Ascending aorta (tissue), 2 donors: ENCODE measurements around the gene CCL19. TPM values are rescaled to one million over a fixed set of nuclear protein-coding genes. Genes with fewer than 3 reads are reported as not detected.
A peak's percentile ranks its signal among the peaks of the same experiment; 100 is the strongest.

Experiments
- DNase-seq, 2 donors: peaks; one replicate each; pipeline ENCODE4 v3.0.0-alpha.2; 2019; ENCODE audit warnings: low spot score in 2 of 2
- H3K27ac ChIP-seq, 2 donors: fragments of 200-600 bp; sonication (generic); one replicate each; pipeline ENCODE4 v1.5.1; 2016 to 2017; ENCODE audit warnings: mild to moderate bottlenecking in 1 of 2
- H3K27me3 ChIP-seq: fragments of 200-600 bp; sonication (generic); one replicate; pipeline ENCODE4 v1.5.1; 2017
- H3K36me3 ChIP-seq, 2 donors: fragments of 200-600 bp; sonication (generic); one replicate each; pipeline ENCODE4 v1.5.1; 2016
- H3K4me1 ChIP-seq, 2 donors: fragments of 200-600 bp; sonication (generic); one replicate each; pipeline ENCODE4 v1.5.1; 2016 to 2017; ENCODE audit warnings: mild to moderate bottlenecking in 1 of 2
- H3K4me3 ChIP-seq, 2 donors: fragments of 200-600 bp; sonication (generic); one replicate each; pipeline ENCODE4 v1.5.1; 2016 to 2017; ENCODE audit warnings: mild to moderate bottlenecking in 1 of 2
- H3K9me3 ChIP-seq, 2 donors: fragments of 200-600 bp; sonication (generic); one replicate each; pipeline ENCODE4 v1.5.1; 2016
- intact Hi-C: fragments of 100-400 bp; cut with DNase I; formaldehyde crosslinking; loops from one replicate; pipeline ENCODE4 v1.15.1; 2023
- total RNA-seq: library from RNA; depleted of rRNA; stranded (reverse); fragments of >200 nt; gene quantifications from one replicate; pipeline ENCODE4 v1.1.0, GENCODE V29; 2016
- TF ChIP-seq, protein P1 (sequence below), 3 experiments: fragments of 200-600 bp in 2 of 3; fragments of 450-650 bp in 1 of 3; sonication (generic) in 2 of 3; IDR thresholded peaks; one replicate each; pipeline ENCODE4 v1.5.1; 2016 to 2019; ENCODE audit warnings: antibody characterized with exemption in 3 of 3, mild to moderate bottlenecking in 1 of 3, moderate library complexity in 1 of 3

The CCL19 gene
- total RNA-seq, 1 donor from 2014 or later, result 17.7 TPM

DNA sequence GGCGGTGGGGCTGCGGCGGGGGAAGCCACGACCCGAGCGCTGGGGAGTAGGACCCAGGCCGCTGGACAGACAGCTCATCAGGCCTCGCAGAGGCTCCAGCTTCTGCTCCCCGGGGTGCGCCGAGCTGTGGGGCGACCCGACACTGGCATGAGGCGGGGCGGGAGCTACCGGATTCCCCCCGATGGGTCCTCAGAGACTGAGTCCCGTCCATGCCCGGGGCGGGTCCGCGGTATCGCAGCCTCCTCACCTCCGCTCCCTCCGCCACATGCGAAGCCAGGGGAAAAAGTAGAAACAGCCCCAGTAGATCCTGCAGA is 26.1 kb downstream of the CCL19 start:
- H3K36me3 ChIP-seq, result peaks cover 15 to 32% of the 10 kb centered on the region in 2 donors
- DNase-seq, result no peak
- no peaks in the 10 kb centered on the region for H3K9me3 ChIP-seq
- TF ChIP-seq, protein P1, sequence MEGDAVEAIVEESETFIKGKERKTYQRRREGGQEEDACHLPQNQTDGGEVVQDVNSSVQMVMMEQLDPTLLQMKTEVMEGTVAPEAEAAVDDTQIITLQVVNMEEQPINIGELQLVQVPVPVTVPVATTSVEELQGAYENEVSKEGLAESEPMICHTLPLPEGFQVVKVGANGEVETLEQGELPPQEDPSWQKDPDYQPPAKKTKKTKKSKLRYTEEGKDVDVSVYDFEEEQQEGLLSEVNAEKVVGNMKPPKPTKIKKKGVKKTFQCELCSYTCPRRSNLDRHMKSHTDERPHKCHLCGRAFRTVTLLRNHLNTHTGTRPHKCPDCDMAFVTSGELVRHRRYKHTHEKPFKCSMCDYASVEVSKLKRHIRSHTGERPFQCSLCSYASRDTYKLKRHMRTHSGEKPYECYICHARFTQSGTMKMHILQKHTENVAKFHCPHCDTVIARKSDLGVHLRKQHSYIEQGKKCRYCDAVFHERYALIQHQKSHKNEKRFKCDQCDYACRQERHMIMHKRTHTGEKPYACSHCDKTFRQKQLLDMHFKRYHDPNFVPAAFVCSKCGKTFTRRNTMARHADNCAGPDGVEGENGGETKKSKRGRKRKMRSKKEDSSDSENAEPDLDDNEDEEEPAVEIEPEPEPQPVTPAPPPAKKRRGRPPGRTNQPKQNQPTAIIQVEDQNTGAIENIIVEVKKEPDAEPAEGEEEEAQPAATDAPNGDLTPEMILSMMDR (IDR thresholded peaks at IDR 0.05), result no peak
- peak overlapping the region; percentile 88 for H3K4me3 ChIP-seq
- H3K27ac ChIP-seq, result peak overlapping the region; percentile 99 to 100
- intact Hi-C loops, result loop anchor here (1.0 to 10.0 kb wide), 10 partner anchors 12 to 1822 kb away; partner anchors contain the start of genes ATOSB, DCTN3, DNAI1 and FAM219A
- H3K27me3 ChIP-seq, result no peaks in the 10 kb centered on the region
- peaks cover 5 to 14% of the 10 kb centered on the region in 2 donors for H3K4me1 ChIP-seq

DNA sequence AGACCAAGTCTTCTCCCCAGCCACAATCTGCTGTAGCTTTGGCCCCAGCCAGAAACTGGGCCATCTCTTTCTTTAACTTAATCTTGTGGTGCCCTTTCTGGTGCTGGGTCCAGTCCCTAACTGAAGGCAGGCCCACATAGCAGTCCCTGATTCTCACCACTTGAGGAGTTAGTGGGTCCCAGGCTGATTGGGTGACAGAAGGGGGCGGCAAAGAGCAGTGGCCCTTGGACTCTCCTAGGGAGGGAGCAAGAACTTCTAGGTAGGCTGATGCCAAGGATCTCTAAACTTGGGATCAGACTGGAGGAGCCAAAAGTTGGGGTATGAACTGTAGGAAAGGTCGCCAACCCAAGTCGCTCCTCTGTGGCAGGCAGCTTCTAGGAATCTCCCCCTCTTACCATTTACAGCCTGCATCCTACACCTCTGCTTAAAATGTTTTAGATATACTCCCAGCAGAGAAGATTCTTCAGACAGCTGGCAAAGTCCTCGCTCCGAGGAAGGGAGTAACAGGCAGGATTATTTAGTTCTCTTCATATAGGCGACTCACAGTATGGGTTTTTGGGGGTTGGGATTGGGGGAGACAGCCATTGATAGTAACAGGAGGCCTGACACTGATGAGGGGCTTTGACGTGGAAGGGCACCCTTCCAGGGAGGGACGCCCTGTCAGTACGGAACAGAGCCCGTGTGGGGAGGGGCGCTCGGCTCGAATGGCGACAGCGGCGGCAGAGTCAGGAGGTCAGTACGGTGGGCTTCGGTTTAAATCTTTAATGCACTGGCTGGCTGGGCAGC is 26.6 kb downstream of the CCL19 start:
- intact Hi-C loops, result loop anchor here (1.0 to 10.0 kb wide), 11 partner anchors 11 to 1823 kb away; partner anchors contain the start of genes ATOSB, DCTN3, DNAI1 and FAM219A
- H3K4me3 ChIP-seq, result peak overlapping the region; percentile 88
- no peaks in the 10 kb centered on the region for H3K27me3 ChIP-seq
- DNase-seq, result peak; percentile 45 to 92
- H3K27ac ChIP-seq, result peak overlapping the region; percentile 99 to 100
- peaks cover 5 to 14% of the 10 kb centered on the region in 2 donors for H3K4me1 ChIP-seq
- peaks cover 21 to 37% of the 10 kb centered on the region in 2 donors for H3K36me3 ChIP-seq
- TF ChIP-seq, protein P1 (IDR thresholded peaks at IDR 0.05), result peak; percentile 80 to 91 (median 90)
- no peaks in the 10 kb centered on the region for H3K9me3 ChIP-seq

DNA sequence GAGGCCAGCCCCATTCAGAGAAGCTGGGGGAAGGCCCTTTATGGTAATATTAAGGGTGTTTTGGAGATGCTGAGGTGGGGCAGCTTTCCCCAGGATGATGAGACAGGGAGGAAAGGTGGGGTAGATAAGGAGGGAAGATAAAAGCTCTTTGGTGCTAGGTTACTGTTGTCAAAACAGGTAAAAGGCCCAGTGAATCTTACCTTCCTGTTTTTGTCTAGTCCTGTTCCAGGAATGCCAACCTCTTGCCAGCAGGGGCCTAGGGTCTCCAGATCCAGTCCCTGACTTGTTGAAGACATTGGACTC is 27.8 kb downstream of the CCL19 start:
- TF ChIP-seq, protein P1 (IDR thresholded peaks at IDR 0.05), result no peak
- H3K27ac ChIP-seq, result peak overlapping the region; percentile 99 to 100
- no peaks in the 10 kb centered on the region for H3K27me3 ChIP-seq
- H3K4me3 ChIP-seq, result no peak overlapping the region
- no peaks in the 10 kb centered on the region for H3K9me3 ChIP-seq
- peaks cover 28 to 32% of the 10 kb centered on the region in 2 donors for H3K36me3 ChIP-seq
- DNase-seq, result no peak
- intact Hi-C loops, result loop anchor here (5.0 to 10.0 kb wide), 2 partner anchors 51 to 452 kb away; partner anchors contain the start of genes ATOSB and RPP25L
- peaks cover 5 to 14% of the 10 kb centered on the region in 2 donors for H3K4me1 ChIP-seq

DNA sequence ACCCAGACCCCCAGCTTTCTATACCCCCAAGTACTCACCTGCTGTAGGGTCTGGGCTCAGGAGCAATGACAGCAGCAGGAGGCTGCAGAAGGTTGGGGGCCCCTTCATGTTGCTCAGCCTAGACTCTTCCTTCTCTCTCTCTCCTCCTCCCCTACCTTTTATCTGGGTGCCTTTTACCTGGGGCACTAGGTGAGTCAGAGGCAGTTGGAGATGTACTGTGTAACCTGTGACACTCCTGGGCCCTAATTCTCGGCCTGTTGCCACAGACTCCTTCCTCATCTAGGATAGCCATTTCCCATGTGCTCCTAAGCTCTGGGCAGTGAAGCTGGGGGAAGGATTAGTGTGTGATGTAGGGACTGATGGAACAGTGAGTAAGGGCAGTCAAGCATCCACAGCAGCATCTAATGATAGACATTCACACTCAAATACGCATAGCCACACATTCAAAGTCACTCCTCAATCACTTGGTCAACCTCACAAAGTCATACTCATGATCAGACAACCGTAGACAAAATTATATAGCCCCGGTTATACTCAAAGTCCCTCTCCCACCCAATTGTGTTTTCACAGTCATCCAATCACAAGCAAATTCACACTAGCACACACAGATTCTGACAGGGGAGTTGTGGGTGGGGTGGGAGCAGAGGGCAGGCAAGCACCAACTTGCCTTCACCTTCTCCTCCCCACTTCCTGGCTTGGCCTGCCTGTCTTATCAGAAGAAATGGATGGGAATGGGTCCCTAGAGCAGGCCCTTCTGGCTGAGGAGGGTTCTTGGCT is 28.4 kb downstream of the CCL19 start, which contains the start of gene CCL27:
Gene CCL27, minus strand, starts transcription at position 132 of the 777 bp plus-strand sequence. Its CDS starts 24 bp downstream, at position 108.
- no peak for DNase-seq
- peak within 1 kb of the TSS; percentile 99 to 100 for H3K27ac ChIP-seq
- H3K9me3 ChIP-seq, result no peaks in the 10 kb centered on the region
- TF ChIP-seq, protein P1 (IDR thresholded peaks at IDR 0.05), result no peak
- H3K36me3 ChIP-seq, result peaks cover 28 to 34% of the 10 kb centered on the region in 2 donors
- intact Hi-C loops, result loop anchor here (5.0 to 10.0 kb wide), 2 partner anchors 50 to 452 kb away; partner anchors contain the start of genes ATOSB and RPP25L
- no peak within 1 kb of the TSS for H3K4me3 ChIP-seq
- H3K4me1 ChIP-seq, result peaks cover 5 to 14% of the 10 kb centered on the region in 2 donors
- no peaks in the 10 kb centered on the region for H3K27me3 ChIP-seq

DNA sequence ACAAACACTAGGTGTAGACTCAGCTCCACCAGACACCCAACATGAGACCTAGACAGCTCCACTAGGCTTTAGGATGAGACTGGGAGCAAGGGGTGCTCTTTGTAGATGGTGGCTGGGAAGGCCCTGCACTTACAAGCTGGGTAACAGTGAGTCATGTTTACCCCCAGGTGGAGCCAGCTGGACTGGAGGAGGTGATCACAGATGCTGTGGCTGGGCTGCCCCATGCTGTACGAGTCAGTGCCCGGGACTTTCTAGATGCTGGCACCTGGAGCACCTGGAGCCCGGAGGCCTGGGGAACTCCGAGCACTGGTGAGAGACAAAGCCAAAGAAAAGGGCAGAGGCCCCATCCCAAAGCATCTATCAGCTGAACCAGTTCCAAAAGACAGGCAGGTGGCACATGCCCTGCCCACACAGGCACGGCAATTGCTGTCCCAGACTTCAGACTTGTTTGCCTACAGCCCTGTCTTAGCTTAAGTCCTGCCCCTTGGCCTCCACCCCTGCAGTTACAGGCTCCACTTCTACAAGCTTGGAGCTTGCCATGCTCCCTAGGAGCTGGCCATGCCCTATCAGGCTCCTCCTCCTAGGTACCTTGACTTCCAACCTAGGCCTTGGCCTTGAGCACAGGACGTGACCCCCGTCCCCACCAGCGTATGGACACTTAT is 31.4 kb downstream of the CCL19 start:
- no peaks in the 10 kb centered on the region for H3K27me3 ChIP-seq
- DNase-seq, result no peak
- no peak overlapping the region for H3K4me3 ChIP-seq
- H3K27ac ChIP-seq, result no peak overlapping the region
- H3K36me3 ChIP-seq, result peaks cover 28 to 38% of the 10 kb centered on the region in 2 donors
- intact Hi-C loops, result loop anchor here (5.0 to 10.0 kb wide), 3 partner anchors 47 to 455 kb away; partner anchors contain the start of genes ATOSB, FANCG, RPP25L and VCP
- TF ChIP-seq, protein P1 (IDR thresholded peaks at IDR 0.05), result no peak
- H3K4me1 ChIP-seq, result peaks cover 9 to 18% of the 10 kb centered on the region in 2 donors
- H3K9me3 ChIP-seq, result no peaks in the 10 kb centered on the region
